Endothelial cell of coronary artery (primary cell): ENCODE results near the gene PSMD4. TPM values are rescaled to one million over a fixed set of nuclear protein-coding genes. Genes with fewer than 3 reads are reported as not detected.

Experiments
- total RNA-seq: library from RNA; depleted of rRNA; stranded (reverse); fragments of >200 nt; gene quantifications from 2 replicates; pipeline ENCODE4 v1.2.3, GENCODE V29; 2014

The PSMD4 gene
- total RNA-seq: 296 and 298 TPM in 2 replicates

DNA sequence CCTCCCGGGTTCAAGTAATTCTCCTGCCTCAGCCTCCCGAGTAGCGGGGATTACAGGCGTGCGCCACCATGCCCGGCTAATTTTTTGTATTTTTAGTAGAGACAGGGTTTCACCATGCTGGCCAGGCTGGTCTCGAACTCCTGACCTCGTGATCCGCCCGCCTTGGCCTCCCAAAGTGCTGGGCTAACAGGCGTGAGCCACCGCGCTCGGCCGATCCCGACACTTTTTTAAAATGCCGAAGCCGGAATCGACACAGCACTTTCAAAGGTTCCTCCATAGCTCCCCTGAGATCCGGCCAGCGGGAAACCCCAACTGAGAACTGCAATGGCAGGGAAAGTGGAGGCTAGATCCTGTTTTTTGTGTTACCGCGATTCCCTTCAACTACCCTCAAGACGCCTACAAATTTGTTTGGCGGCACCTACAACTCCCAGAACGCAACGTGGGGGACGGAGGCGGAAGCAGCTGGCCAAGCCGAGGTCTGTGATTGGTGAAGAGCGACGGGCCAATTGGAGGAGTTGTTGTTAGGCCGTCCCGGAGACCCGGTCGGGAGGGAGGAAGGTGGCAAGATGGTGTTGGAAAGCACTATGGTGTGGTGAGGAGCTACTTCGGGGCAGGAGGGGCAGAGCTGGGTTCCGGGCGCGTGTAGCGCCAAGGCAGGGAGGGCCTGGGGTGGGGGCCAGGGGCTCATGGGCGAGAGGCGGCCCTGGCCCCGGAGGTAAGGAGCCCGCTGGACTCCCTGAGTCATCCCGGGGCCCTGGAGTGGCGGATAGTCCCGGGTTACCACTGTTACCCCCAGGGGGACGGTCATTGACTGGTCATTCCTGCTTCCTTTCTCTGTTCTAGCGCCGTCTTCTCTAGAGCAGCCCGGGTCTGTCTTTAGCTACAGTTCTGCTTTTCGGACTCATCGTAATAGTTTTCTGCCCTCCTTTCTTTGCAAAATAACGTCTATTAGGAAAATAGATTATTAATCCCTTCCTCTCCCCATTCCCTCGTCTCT, at the start of gene PSMD4:
TSS of gene PSMD4 (plus strand) at position 518 of the 997 bp plus-strand sequence. CDS start at position 567, 49 bp downstream.

DNA sequence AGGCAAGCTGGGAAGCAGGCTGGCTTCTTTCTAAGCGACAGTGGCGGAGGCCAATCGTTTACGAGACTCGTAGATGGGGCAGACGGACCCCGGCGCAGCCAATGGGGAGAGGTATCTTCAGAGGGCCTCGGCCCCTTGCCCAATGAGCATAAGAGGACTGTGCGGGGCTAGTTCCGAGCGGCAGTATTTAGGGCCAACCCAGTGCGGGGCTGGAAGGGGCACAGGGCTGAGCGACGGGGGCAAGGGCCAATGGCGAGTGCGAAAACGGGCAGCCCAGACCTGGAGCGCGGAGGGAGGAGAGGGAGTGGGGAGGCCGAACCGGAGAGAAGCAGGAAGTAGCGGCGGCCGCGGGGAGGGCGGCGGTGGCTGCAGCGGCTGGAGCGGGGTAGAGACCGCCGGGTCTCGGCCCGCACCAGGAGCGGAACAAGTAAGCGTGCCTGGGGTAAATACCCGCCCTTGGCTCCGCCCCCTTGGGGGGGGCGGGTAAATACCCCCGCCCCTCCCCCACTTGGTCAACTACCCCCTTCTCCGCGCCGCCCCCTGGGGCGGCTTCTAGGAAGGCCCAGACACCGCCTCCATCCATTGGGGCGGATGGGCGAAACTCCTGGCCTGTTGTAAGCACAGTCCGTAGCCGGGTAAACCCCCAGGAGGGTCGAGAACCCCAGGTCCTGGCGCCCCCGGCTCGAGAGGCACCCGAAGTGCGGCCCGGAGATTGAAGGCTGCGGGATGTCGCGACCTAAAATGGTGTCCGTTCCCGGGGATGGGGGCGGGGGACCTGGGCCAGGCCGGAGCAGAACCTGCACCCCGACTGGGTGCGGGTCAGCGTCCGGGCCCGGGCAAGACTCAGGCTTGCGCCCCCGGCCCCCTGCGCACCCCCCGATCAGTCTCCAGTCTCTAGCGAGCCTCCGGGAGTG, 27.7 kb downstream of the PSMD4 start, which contains the start of gene ZNF687:
TSS of gene ZNF687 (plus strand) at position 331 of the 914 bp plus-strand sequence. CDS start 3,993 bp downstream, outside the sequence.

Other genes starting within 250 kb of the PSMD4 start
- 5.7 and 10.5 TPM in 2 replicates for gene MINDY1, start 247.8 kb upstream of the PSMD4 start, total RNA-seq
- gene PRUNE1, start 246.3 kb upstream of the PSMD4 start, total RNA-seq: 3.1 and 5.5 TPM in 2 replicates
- under 0.01 and 0.09 TPM in 2 replicates for gene BNIPL, start 218.1 kb upstream of the PSMD4 start, total RNA-seq
- 0.81 and 1.3 TPM in 2 replicates for gene C1orf56, start 207.0 kb upstream of the PSMD4 start, total RNA-seq
- gene CDC42SE1, start 195.1 kb upstream of the PSMD4 start, total RNA-seq: 56.3 and 58.8 TPM in 2 replicates
- gene MLLT11, start 194.3 kb upstream of the PSMD4 start, total RNA-seq: 1.8 and 4.8 TPM in 2 replicates
- gene GABPB2, start 184.0 kb upstream of the PSMD4 start, total RNA-seq: 6.6 and 8.6 TPM in 2 replicates
- gene SEMA6C, start 108.1 kb upstream of the PSMD4 start, total RNA-seq: 8.9 and 11.3 TPM in 2 replicates
- not detected in 2 replicates for gene TNFAIP8L2, start 98.1 kb upstream of the PSMD4 start, total RNA-seq
- gene LYSMD1, start 88.8 kb upstream of the PSMD4 start, total RNA-seq: 2.9 and 4.8 TPM in 2 replicates
- 20.8 and 21.0 TPM in 2 replicates for gene SCNM1, start 88.6 kb upstream of the PSMD4 start, total RNA-seq
- gene TMOD4, start 78.8 kb upstream of the PSMD4 start, total RNA-seq: 0.28 and 0.36 TPM in 2 replicates
- gene VPS72, start 64.5 kb upstream of the PSMD4 start, total RNA-seq: 56.9 and 58.1 TPM in 2 replicates
- gene PIP5K1A, start 56.2 kb upstream of the PSMD4 start, total RNA-seq: 37.8 and 48.8 TPM in 2 replicates
- gene ZNF687, start 27.6 kb downstream of the PSMD4 start, total RNA-seq: 6.8 and 8.2 TPM in 2 replicates
- 36.1 and 37.5 TPM in 2 replicates for gene PI4KB, start 72.7 kb downstream of the PSMD4 start, total RNA-seq
- gene RFX5, start 92.5 kb downstream of the PSMD4 start, total RNA-seq: 38.9 and 44.3 TPM in 2 replicates
- gene SELENBP1, start 118.0 kb downstream of the PSMD4 start, total RNA-seq: 5.5 and 12.2 TPM in 2 replicates
- 348 and 427 TPM in 2 replicates for gene PSMB4, start 144.8 kb downstream of the PSMD4 start, total RNA-seq
- gene POGZ, start 204.8 kb downstream of the PSMD4 start, total RNA-seq: 13.9 and 28.3 TPM in 2 replicates